Activated CD4-positive, alpha-beta T cell treated with anti-CD3 and anti-CD28 coated beads for 48 hours (primary cell): ENCODE data around the gene TUBB4A.
A peak's percentile ranks its signal among the peaks of the same experiment; 100 is the strongest.
"Not testable (repeated sequence)": the region's sequence is repeated elsewhere in the genome, so short reads cannot be mapped to it uniquely, and the experiment has no call there.

Experiments used
- DNase-seq: peaks from one replicate; pipeline ENCODE4 v3.0.0-alpha.2; 2020

The TUBB4A gene

GRCh38 chr19:6501740-6502648, at the start of gene TUBB4A:
TSS of gene TUBB4A (minus strand) at chr19:6502309. CDS start at chr19:6502212, 97 bp downstream.
- peak; percentile 53 for DNase-seq

- no peak for DNase-seq
Observed at GRCh38 chr19:6551091-6551490, 49.0 kb upstream of the TUBB4A start.

- not testable (repeated sequence) for DNase-seq
Observed at GRCh38 chr19:6550679-6551078, 48.6 kb upstream of the TUBB4A start.

GRCh38 chr19:6543866-6544347, 41.8 kb upstream of the TUBB4A start:
- DNase-seq: no peak

DNA sequence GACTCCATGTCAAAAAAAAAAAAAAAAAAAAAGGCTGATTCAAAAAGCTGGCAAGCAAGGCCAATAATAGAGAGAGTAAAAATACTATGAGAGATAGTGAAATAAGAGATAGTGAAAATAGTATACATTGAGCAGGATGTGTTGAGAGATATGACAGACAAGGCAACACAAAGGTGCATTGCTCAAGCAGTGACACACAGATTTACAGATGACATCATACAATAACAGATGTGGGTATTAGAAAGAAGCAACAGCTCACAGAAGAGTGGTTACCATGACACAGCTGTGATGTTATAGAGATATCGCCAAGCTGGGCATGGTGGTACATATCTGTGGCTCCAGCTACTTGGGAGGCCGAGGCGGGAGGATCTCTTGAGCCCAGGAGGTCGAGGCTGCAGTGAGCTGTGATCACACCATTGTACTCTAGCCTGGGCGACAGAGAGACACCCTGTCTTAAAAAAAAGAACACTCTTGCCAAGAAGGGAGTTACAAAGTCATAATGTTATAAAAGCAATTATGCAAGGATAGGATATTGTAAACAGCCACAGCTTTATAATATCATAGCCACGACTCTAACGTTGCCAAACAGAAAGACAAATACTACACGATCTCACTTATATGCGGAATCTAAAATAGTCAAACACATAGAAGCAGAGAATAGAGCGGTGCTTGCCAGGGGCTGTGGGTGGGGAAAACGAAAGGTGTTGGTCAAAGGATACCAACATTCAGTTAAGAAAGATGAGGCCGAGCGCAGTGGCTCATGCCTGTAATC, 39.0 kb upstream of the TUBB4A start:
- DNase-seq: no peak

GRCh38 chr19:6539514-6539913, 37.4 kb upstream of the TUBB4A start:
- no peak for DNase-seq

DNA sequence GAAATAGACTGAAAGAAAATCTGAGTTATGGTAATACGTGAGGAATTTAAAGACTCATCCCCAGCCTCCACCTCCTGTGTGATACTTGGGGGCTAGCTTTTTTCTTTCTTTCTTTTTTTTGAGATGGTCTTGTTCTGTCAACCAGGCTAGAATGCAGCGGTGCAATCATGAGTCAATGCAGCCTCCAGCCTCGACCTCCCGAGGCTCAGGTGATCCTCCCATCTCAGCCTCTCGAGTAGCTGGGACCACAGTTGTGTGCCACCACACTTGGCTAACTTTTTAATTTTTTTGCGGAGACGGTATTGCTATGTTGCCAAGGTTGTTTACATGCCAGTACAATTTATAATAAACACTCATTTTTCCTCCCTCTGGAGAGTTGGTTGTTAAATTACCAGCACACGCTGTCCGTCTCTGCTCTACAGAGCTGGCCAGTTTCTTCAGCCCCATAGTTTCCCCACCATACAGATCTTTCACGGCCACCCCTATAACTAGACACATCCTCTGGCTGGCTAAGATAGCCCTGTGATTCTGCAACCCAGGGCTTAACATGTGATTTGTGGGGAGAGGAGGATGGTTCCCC, 33.5 kb upstream of the TUBB4A start:
- no peak for DNase-seq

DNA sequence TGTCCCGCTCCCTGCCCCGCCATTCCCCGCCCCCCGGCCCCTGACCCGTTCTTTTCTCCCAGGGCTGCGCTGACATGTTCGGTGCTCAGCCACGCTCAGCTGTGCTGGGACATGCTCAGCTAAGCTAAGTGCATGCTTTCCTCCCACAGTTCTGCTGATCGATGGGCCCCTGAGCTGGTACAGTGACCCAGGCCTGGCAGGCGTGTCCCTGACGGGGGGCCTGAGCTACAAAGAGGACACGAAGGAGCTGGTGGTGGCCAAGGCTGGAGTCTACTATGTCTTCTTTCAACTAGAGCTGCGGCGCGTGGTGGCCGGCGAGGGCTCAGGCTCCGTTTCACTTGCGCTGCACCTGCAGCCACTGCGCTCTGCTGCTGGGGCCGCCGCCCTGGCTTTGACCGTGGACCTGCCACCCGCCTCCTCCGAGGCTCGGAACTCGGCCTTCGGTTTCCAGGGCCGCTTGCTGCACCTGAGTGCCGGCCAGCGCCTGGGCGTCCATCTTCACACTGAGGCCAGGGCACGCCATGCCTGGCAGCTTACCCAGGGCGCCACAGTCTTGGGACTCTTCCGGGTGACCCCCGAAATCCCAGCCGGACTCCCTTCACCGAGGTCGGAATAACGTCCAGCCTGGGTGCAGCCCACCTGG, 32.5 kb upstream of the TUBB4A start:
- DNase-seq: no peak

- no peak for DNase-seq
Observed at GRCh38 chr19:6533746-6534418, 31.8 kb upstream of the TUBB4A start.

GRCh38 chr19:6533000-6533328, 30.9 kb upstream of the TUBB4A start:
- DNase-seq: no peak

DNA sequence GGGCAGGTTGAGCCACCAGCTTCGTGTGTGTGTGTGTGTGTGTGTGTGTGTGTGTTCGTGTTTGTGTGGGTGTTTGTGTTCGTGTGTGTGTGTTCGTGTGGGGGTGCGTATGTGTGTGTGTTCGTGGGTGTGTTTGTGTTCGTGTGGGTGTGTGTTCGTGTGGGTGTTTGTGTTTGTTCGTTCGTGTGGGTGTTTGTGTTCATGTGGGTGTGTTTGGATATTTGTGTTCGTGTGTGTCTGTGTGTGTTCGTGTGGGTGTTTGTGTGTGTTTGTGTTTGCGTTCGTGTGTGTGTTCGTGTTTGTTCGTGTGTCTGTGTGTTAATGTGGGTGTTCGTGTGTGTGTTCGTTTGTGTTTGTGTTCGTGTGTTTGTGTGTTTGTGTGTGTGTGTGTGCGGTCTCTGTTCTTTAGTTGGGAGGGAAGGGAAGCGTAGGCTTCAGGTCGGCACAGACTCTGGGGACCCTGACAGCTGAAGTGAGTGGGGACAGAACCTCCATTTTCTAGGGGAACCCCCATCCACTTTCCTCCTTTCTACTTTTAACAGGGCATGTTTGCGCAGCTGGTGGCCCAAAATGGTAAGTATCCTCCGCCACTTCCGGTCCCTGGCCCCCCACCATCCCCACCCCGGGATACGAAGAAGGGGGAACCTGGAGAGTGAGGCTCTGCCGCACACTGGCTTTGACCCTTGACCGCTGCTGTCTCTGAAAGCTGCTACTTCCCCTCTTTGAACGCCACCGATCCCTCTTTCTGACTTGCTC, 30.3 kb upstream of the TUBB4A start:
- DNase-seq: peak; percentile 38

DNA sequence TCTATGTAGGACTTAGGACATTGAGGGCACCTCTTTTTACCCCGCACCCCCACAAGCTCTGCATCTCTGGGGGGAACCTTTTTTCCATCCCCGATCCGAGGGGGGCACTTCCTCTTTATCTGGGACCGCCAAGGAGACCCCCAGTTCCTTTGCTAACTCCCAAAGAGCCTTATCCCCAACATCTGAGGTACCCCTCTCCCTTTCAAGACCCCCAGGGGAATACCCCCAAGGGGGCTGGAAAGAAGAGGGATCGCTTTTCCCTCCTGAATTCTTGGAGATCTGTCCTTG, 29.8 kb upstream of the TUBB4A start:
- DNase-seq: no peak

DNA sequence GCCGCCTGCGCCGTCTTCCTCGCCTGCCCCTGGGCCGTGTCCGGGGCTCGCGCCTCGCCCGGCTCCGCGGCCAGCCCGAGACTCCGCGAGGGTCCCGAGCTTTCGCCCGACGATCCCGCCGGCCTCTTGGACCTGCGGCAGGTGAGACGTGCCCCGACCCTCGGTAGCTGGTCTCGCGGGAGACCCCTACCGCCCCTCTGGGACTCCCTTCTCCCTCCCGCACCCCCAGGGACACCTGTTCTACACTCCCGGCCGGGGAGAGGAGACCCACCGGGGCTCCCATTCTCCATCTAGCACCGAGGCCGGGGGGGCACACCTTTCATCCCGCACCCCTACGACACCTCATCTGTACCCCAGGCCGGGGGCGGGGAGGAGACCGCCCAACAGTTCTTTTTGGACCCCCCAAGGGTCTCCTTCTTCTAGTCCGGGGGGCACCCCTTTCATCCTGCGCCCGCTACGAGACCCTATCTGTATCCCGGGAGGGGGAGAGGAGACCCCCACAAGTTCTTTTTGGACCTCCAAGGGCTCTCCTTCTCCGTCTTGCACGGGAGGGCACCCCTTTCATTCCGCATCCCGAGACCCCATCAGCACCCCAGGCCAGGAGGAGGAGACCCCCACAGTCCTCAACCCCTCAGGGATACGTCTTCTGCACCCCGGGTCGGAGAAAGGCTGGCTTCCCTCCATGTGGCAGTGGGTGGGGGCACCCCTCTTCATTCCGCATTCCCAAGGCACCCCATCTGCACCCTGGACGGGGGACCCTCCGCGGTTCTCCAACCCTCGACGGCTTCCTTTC, 29.2 kb upstream of the TUBB4A start:
- DNase-seq: no peak

DNA sequence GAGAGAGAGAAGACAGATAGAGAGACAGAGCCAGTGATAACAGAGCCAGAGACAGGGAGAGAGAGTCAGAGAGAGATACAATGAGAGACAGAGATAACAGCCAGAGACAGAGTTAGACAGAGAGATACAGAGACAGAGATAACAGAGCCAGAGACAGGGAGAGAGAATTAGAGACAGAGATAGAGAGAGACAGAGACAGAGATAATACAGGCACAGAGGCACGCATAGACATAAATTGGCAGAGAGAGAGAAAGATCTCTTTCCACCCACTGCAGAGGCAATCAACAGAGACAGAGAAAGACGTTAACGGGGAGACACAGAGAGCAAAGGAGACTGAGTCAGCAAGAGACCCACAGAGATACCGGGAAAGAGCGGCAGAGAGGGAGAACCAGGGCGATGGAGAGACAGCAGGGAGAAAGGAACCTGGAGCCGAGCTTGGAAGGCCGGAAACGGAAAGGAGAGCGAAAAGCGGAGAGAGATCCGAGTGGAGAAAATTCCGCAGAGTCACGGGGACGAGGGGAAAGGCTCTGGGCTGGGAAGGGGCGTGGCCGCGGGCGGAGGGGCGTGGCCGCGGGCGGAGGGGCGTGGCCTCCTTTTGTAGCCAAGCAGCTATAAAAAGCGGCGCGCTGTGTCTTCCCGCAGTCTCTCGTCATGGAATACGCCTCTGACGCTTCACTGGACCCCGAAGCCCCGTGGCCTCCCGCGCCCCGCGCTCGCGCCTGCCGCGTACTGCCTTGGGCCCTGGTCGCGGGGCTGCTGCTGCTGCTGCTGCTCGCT, 28.5 kb upstream of the TUBB4A start, which contains the start of gene TNFSF9:
Gene TNFSF9 (plus strand): TSS at position 641 of the 777 bp plus-strand sequence. CDS start 11 bp downstream, at position 652.
- DNase-seq: peak; percentile 88

DNA sequence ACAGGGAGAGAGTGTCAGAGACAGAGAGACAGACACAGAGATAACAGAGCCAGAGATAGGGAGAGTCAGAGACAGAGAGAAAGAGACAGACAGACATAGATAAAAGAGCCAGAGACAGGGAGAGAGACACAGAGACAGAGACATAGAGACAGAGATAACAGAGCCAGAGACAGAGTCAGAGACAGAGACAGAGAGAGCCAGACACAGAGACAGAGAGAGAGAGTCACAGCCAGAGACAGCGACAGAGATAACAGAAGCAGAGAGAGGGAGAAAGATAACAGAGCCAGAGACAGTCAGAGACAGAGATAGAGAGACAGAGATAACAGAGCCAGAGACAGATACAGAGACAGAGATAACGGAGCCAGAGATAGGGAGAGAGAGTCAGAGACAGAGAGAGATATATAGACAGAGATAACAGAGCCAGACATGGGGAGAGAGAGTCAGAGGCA, 27.9 kb upstream of the TUBB4A start:
- DNase-seq: no peak

GRCh38 chr19:6529351-6529750, 27.2 kb upstream of the TUBB4A start:
- no peak for DNase-seq

DNA sequence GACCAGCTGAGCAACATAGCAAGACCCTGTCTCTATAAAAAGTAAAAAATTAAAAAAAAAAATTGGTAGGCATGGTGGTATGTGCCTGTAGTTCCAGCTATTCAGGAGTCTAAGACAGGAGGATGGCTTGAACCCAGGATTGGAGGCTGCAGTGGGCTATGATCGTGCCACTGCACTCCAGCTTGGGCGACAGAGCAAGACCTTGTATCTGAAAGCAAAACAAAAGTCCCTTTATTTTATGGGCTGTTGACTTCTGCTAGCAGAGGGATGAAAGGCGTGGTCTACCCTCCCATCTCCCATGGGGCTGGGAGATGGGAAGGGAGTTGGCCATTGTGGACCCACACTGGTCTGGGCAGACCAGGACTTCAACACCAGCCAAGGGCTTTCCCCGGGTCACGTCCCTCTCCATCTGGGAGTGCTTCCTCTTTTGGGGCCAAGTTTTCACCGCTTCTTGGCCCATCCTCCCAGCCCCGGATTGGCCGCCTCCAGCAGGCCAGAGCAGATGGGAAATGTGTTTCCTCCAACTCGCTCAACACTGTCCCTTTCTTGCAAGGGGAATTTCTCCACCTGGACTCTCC, 26.5 kb upstream of the TUBB4A start:
- no peak for DNase-seq

DNA sequence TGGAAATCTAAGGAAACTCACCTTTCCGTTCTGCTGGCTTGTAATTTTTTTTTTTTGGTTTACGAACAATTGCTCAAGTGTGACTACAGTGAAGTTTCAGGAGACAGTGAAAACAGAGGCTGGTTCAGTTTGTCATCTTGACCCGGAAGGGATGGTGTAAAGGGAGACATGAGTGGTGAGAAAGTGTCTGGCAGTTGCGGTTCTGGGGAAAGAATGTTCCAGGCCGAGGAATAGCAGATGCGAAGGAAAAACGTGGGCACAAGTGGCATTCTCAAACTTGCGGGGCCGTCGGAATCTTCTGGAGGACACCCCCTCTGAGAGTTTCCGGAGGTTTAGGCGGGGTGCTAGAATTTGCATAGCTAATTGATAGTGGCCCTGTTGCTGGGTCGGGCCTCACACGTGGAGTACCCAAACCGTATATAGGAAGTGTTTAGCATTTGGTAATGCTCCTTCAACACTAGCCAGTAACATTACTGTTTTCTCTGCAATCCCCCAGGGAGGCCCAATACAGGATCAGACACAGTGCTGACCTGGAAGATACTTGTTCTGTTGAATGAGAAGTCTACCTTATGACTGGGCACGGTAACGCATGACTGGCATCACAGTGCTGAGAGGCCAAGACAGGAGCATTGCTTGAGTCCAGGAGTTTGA, 25.9 kb upstream of the TUBB4A start:
- DNase-seq: no peak

- DNase-seq: no peak
Observed at GRCh38 chr19:6524311-6524710, 22.2 kb upstream of the TUBB4A start.
